Lower lobe of right lung (tissue), 2 donors: ENCODE measurements around the gene NPHS1. TPM values are rescaled to one million over a fixed set of nuclear protein-coding genes. Genes with fewer than 3 reads are reported as not detected.

Source experiments
- ATAC-seq, 2 donors: fragments of 200-7000 bp; cut with Tn5 transposase; one replicate each; pipeline ENCODE4 v1.9.1; 2020 to 2022; ENCODE audit warnings: mild to moderate bottlenecking in 2 of 2, moderate library complexity in 2 of 2
- DNase-seq: peaks from one replicate; pipeline ENCODE4 v3.0.0-alpha.2; 2020
- H3K27ac ChIP-seq: fragments of 200-600 bp; one replicate; pipeline ENCODE4 v1.8.0; 2022
- H3K27me3 ChIP-seq: fragments of 200-600 bp; one replicate; pipeline ENCODE4 v1.8.0; 2022; ENCODE audit warnings: low read depth
- H3K36me3 ChIP-seq: fragments of 200-600 bp; one replicate; pipeline ENCODE4 v1.8.0; 2022; ENCODE audit warnings: mild to moderate bottlenecking
- H3K4me1 ChIP-seq: fragments of 200-600 bp; one replicate; pipeline ENCODE4 v1.8.0; 2022
- H3K4me3 ChIP-seq: fragments of 200-600 bp; one replicate; pipeline ENCODE4 v1.8.0; 2022; ENCODE audit warnings: mild to moderate bottlenecking
- H3K9me3 ChIP-seq: fragments of 200-600 bp; one replicate; pipeline ENCODE4 v1.8.0; 2022
- intact Hi-C: fragments of 100-400 bp; cut with DNase I; formaldehyde crosslinking; loops from one replicate; pipeline ENCODE4 v1.11.0; 2022
- total RNA-seq: library from RNA; stranded (reverse); fragmentation: NEBNext Ultra II Directional; extraction: Animal tissue kit (Norgen Biotek cat#: 25700); gene quantifications from one replicate; pipeline ENCODE4 v1.2.1, GENCODE V29; 2021
- TF ChIP-seq, protein P1 (sequence below): fragments of 200-600 bp; IDR thresholded peaks from one replicate; pipeline ENCODE4 v1.8.0; 2022; ENCODE audit warnings: antibody characterized with exemption, mild to moderate bottlenecking
- donor health status: DM: no; HTN: yes; CAD: no; lungs with severe emphysema.

The NPHS1 gene
- total RNA-seq, 1 donor from 2014 or later: not detected

DNA sequence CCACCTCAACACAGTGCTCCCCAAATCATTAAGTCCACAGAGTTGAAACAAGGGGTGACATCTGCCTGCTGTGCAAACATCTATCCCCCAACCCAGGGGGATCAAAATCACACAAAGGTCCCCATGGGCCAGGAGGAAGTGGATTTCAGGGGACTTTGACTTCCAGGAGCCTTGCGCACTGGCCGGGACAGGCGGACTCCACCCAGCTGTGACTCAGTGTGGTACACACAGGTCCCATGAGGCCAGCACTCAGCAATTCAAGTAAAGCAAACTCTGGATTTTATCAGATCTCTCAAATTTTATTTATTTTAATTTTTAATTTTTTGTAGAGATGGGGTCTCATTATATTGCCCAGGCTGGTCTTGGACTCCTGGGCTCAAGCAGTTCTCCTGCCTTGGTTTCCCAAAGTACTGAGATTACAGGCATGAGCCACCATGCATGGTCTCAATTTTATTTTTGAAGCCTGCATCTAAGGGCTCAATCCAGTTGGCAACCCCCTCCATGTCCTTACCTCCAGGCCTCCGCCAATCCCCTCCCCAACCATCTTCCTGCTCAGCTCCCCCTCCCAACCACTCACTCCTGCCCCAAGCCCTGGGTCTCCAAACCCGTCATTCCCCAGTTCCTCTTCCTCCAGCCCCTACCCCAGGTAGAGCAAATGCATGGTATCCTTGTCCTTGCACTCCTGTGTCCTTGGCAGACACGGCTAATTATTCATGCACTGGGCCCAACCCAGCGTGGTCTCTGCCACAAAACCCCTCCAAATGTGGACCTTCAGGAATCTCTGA, 58.7 kb downstream of the NPHS1 start:
- H3K27me3 ChIP-seq: peaks cover 22% of the 10 kb centered on the region
- TF ChIP-seq, protein P1, sequence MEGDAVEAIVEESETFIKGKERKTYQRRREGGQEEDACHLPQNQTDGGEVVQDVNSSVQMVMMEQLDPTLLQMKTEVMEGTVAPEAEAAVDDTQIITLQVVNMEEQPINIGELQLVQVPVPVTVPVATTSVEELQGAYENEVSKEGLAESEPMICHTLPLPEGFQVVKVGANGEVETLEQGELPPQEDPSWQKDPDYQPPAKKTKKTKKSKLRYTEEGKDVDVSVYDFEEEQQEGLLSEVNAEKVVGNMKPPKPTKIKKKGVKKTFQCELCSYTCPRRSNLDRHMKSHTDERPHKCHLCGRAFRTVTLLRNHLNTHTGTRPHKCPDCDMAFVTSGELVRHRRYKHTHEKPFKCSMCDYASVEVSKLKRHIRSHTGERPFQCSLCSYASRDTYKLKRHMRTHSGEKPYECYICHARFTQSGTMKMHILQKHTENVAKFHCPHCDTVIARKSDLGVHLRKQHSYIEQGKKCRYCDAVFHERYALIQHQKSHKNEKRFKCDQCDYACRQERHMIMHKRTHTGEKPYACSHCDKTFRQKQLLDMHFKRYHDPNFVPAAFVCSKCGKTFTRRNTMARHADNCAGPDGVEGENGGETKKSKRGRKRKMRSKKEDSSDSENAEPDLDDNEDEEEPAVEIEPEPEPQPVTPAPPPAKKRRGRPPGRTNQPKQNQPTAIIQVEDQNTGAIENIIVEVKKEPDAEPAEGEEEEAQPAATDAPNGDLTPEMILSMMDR: no peak
- H3K9me3 ChIP-seq: no peaks in the 10 kb centered on the region
- intact Hi-C loops: no loop called here
- ATAC-seq: no peak
- H3K36me3 ChIP-seq: no peaks in the 10 kb centered on the region
- DNase-seq: no peak
- H3K27ac ChIP-seq: no peak overlapping the region
- no peak overlapping the region for H3K4me3 ChIP-seq
- no peaks in the 10 kb centered on the region for H3K4me1 ChIP-seq

- TF ChIP-seq, protein P1: no peak
- no peaks in the 10 kb centered on the region for H3K4me1 ChIP-seq
- H3K27me3 ChIP-seq: peaks cover 16% of the 10 kb centered on the region
- intact Hi-C loops: no loop called here
- H3K27ac ChIP-seq: no peak overlapping the region
- ATAC-seq (no peak), DNase-seq (no peak)
- H3K36me3 ChIP-seq: no peaks in the 10 kb centered on the region
- no peak overlapping the region for H3K4me3 ChIP-seq
- no peaks in the 10 kb centered on the region for H3K9me3 ChIP-seq
Measured at GRCh38 chr19:35792888-35793287, 59.4 kb downstream of the NPHS1 start.

GRCh38 chr19:35792312-35792711, 60.0 kb downstream of the NPHS1 start:
- Histone ChIP-seq H3K36me3 (no peaks in the 10 kb centered on the region), H3K9me3 (no peaks in the 10 kb centered on the region), H3K27me3 (peaks cover 12% of the 10 kb centered on the region), H3K27ac (no peak overlapping the region), H3K4me1 (no peaks in the 10 kb centered on the region), H3K4me3 (no peak overlapping the region)
- ATAC-seq (no peak), DNase-seq (no peak)
- TF ChIP-seq, protein P1: no peak
- intact Hi-C loops: no loop called here

DNA sequence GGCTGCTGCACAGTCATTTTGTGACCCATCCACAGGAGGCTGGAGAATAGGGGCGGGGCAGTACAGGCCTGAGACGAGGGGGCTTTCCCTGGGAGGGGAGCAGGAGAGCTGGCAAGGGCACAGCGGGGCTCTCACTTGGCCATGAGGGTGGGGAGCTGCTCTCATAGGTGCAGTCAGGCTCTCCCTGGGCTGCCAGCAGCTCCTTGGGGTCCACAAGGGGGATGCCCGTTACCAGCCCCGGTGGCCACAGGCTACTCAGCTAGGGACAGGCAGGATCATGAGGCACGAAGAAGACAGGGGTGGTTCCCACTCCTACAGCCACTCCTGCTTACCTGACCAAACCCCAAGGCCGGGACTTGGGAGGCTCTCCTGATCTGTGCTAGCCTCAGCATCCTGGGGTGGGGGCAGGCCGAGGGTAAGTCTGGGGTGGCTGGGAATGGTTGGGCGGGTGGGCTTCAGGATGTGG, 60.5 kb downstream of the NPHS1 start:
- TF ChIP-seq, protein P1: no peak
- Histone ChIP-seq H3K27ac (no peak overlapping the region), H3K4me1 (no peaks in the 10 kb centered on the region), H3K27me3 (peaks cover 7% of the 10 kb centered on the region), H3K36me3 (no peaks in the 10 kb centered on the region), H3K9me3 (no peaks in the 10 kb centered on the region), H3K4me3 (no peak overlapping the region)
- ATAC-seq (no peak), DNase-seq (no peak)
- intact Hi-C loops: no loop called here

- no peaks in the 10 kb centered on the region for H3K36me3 ChIP-seq
- TF ChIP-seq, protein P1: no peak
- DNase-seq: no peak
Measured at GRCh38 chr19:35790981-35791813, 61.1 kb downstream of the NPHS1 start.

More at GRCh38 chr19:35790981-35791813, 61.1 kb downstream of the NPHS1 start:
- Histone ChIP-seq H3K27ac (no peak overlapping the region), H3K4me1 (no peaks in the 10 kb centered on the region), H3K9me3 (no peaks in the 10 kb centered on the region), H3K4me3 (no peak overlapping the region), H3K27me3 (peaks cover 3% of the 10 kb centered on the region)
- intact Hi-C loops: no loop called here
- ATAC-seq: no peak
